Measurements from ENCODE around the gene MSRB3.

DNA sequence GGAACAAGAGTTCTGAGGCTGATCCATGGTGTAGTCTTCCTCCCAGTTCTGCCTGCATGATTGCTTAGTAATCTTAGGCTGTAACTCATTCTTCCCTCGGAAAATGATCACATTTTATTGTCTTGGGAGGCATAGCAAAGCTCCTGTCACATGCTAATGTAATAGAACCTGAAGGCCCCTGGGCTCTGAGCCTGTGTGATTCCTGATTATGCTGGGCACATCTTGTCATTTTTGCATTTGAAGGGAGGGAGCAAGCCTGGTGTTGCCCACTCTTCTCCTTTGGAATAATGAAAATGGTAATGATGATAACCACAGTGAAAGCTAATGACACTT is 215.4 kb downstream of the MSRB3 start:
- TF ChIP-seq, protein P1, sequence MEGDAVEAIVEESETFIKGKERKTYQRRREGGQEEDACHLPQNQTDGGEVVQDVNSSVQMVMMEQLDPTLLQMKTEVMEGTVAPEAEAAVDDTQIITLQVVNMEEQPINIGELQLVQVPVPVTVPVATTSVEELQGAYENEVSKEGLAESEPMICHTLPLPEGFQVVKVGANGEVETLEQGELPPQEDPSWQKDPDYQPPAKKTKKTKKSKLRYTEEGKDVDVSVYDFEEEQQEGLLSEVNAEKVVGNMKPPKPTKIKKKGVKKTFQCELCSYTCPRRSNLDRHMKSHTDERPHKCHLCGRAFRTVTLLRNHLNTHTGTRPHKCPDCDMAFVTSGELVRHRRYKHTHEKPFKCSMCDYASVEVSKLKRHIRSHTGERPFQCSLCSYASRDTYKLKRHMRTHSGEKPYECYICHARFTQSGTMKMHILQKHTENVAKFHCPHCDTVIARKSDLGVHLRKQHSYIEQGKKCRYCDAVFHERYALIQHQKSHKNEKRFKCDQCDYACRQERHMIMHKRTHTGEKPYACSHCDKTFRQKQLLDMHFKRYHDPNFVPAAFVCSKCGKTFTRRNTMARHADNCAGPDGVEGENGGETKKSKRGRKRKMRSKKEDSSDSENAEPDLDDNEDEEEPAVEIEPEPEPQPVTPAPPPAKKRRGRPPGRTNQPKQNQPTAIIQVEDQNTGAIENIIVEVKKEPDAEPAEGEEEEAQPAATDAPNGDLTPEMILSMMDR (IDR thresholded peaks at IDR 0.05), result no peak
- no peak for TF ChIP-seq POLR2A (IDR thresholded peaks at IDR 0.05)

Measured in thyroid gland (tissue), 4 donors.